Liver (tissue), 3 donors: ENCODE results near the gene SLC30A1.
"Not testable (repeated sequence)": the region's sequence is repeated elsewhere in the genome, so short reads cannot be mapped to it uniquely, and the experiment has no call there.

ENCODE experiments used
- CTCF ChIP-seq: fragments of 150-350 bp; IDR thresholded peaks from 2 replicates; pipeline ENCODE4 v1.5.1; 2017; ENCODE audit warnings: improper control_type of control experiment, low read depth, low read length; ENCODE audit not compliant: missing input control
- FOXA1 ChIP-seq: IDR thresholded peaks from 2 replicates; pipeline ENCODE4 v1.6.1; 2016; ENCODE audit warnings: antibody characterized with exemption
- GABPA ChIP-seq, 2 donors: IDR thresholded peaks in 1 of 2; conservative IDR thresholded peaks in 1 of 2; 2 replicates each; pipeline ENCODE4 v1.6.1; 2016; ENCODE audit warnings: antibody characterized with exemption in 2 of 2, mild to moderate bottlenecking in 1 of 2, moderate library complexity in 1 of 2
- TAF1 ChIP-seq: conservative IDR thresholded peaks from 2 replicates; pipeline ENCODE4 v1.6.1; 2016; ENCODE audit warnings: antibody characterized with exemption, mild to moderate bottlenecking
- TF ChIP-seq, protein P1 (sequence below): IDR thresholded peaks from 2 replicates; pipeline ENCODE4 v1.6.1; 2016; ENCODE audit warnings: antibody characterized with exemption
- donor health status: healthy.
- donor health status: healthy.

DNA sequence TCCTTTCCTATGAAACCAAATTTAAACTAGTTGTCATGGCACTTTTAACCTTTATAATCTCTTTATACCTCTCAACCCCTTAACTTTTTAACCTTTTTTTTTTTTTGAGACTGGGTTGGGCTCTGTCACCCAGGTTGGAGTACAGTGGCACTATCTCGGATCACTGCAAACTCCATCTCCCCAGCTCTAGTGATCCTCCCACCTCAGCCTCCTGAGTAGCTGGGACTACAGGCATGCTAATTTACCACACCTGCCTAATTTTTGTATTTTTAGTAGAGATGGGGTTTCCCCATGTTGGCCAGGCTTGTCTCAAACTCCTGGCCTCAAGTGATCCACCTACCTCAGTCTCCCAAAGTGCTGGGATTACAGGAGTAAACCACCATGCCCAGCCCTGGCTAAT is 8.6 kb downstream of the SLC30A1 start:
- TF ChIP-seq, protein P1, sequence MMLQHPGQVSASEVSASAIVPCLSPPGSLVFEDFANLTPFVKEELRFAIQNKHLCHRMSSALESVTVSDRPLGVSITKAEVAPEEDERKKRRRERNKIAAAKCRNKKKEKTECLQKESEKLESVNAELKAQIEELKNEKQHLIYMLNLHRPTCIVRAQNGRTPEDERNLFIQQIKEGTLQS, result not testable (repeated sequence)
- TF ChIP-seq FOXA1; CTCF; GABPA (IDR thresholded peaks at IDR 0.05 in 1 of 2, conservative IDR thresholded peaks at IDR 0.05 in 1 of 2); TAF1: not testable (repeated sequence)
